ENCODE results near the gene KMT2C. TPM values are rescaled to one million over a fixed set of nuclear protein-coding genes. Genes with fewer than 3 reads are reported as not detected.
"Not testable (repeated sequence)": the region's sequence is repeated elsewhere in the genome, so short reads cannot be mapped to it uniquely, and the experiment has no call there.

KMT2C gene
- total RNA-seq, 2 donors from 2014 or later, result 70.0 to 110 TPM

- no peaks in the 10 kb centered on the region for H3K9me3 ChIP-seq
- no peak overlapping the region for H3K4me3 ChIP-seq
- no peaks in the 10 kb centered on the region for H3K27me3 ChIP-seq (replicated peaks; ENCODE audit: insufficient read depth)
- H3K27ac ChIP-seq, result no peak overlapping the region
- ATAC-seq (ENCODE audit: insufficient number of reproducible peaks, low FRiP score, low read depth) (no peak), DNase-seq (ENCODE audit: low spot score) (no peak)
- H3K4me1 ChIP-seq (ENCODE audit: control insufficient read depth in 1 of 2, low read depth in 2 of 2), result peaks cover 7 to 50% of the 10 kb centered on the region in 2 donors
- no peaks in the 10 kb centered on the region for H3K36me3 ChIP-seq
- no peak for TF ChIP-seq CTCF (IDR thresholded peaks at IDR 0.05)
Measured at GRCh38 chr7:152362128-152362926, 73.5 kb downstream of the KMT2C start.

- Histone ChIP-seq H3K4me1 (ENCODE audit: control insufficient read depth in 1 of 2, low read depth in 2 of 2) (peaks cover 12 to 24% of the 10 kb centered on the region in 2 donors), H3K36me3 (peaks cover 4% of the 10 kb centered on the region), H3K27ac (no peak overlapping the region), H3K4me3 (no peak overlapping the region), H3K9me3 (no peaks in the 10 kb centered on the region), H3K27me3 (replicated peaks; ENCODE audit: insufficient read depth) (no peaks in the 10 kb centered on the region)
- TF ChIP-seq CTCF (IDR thresholded peaks at IDR 0.05), result no peak
- DNase-seq (ENCODE audit: low spot score), result no peak
- ATAC-seq (ENCODE audit: insufficient number of reproducible peaks, low FRiP score, low read depth), result no peak
Measured at GRCh38 chr7:152355474-152356057, 80.2 kb downstream of the KMT2C start.

- Histone ChIP-seq H3K9me3 (no peaks in the 10 kb centered on the region), H3K4me1 (ENCODE audit: control insufficient read depth in 1 of 2, low read depth in 2 of 2) (peaks cover 7 to 19% of the 10 kb centered on the region in 2 donors), H3K4me3 (no peak overlapping the region), H3K27ac (no peak overlapping the region), H3K36me3 (peaks cover 4% of the 10 kb centered on the region), H3K27me3 (replicated peaks; ENCODE audit: insufficient read depth) (no peaks in the 10 kb centered on the region)
- ATAC-seq (ENCODE audit: insufficient number of reproducible peaks, low FRiP score, low read depth) (no peak), DNase-seq (ENCODE audit: low spot score) (no peak)
- no peak for TF ChIP-seq CTCF (IDR thresholded peaks at IDR 0.05)
Measured at GRCh38 chr7:152354061-152354460, 81.7 kb downstream of the KMT2C start.

GRCh38 chr7:152353281-152353680, 82.5 kb downstream of the KMT2C start:
- H3K4me3 ChIP-seq; H3K9me3 ChIP-seq; H3K27me3 ChIP-seq (replicated peaks; ENCODE audit: insufficient read depth); H3K27ac ChIP-seq; H3K36me3 ChIP-seq; DNase-seq (ENCODE audit: low spot score); ATAC-seq (ENCODE audit: insufficient number of reproducible peaks, low FRiP score, low read depth): not testable (repeated sequence)
- H3K4me1 ChIP-seq (ENCODE audit: control insufficient read depth in 1 of 2, low read depth in 2 of 2), result peaks cover 7 to 19% of the 10 kb centered on the region in 2 donors

- H3K4me3 ChIP-seq, H3K27ac ChIP-seq: not testable (repeated sequence)
Measured at GRCh38 chr7:152351747-152352146, 84.1 kb downstream of the KMT2C start.

GRCh38 chr7:152351168-152351567, 84.6 kb downstream of the KMT2C start:
- no peak overlapping the region for H3K4me3 ChIP-seq
- DNase-seq (ENCODE audit: low spot score) (no peak), ATAC-seq (ENCODE audit: insufficient number of reproducible peaks, low FRiP score, low read depth) (no peak)
- peaks cover 4% of the 10 kb centered on the region for H3K36me3 ChIP-seq
- no peak overlapping the region for H3K27ac ChIP-seq
- H3K9me3 ChIP-seq, result peaks cover 8% of the 10 kb centered on the region
- no peaks in the 10 kb centered on the region for H3K27me3 ChIP-seq (replicated peaks; ENCODE audit: insufficient read depth)
- peaks cover 7 to 19% of the 10 kb centered on the region in 2 donors for H3K4me1 ChIP-seq (ENCODE audit: control insufficient read depth in 1 of 2, low read depth in 2 of 2)
- no peak for TF ChIP-seq CTCF (IDR thresholded peaks at IDR 0.05)

More at GRCh38 chr7:152351747-152352146, 84.1 kb downstream of the KMT2C start:
- not testable (repeated sequence) for DNase-seq (ENCODE audit: low spot score); H3K36me3 ChIP-seq; H3K9me3 ChIP-seq; ATAC-seq (ENCODE audit: insufficient number of reproducible peaks, low FRiP score, low read depth); H3K27me3 ChIP-seq (replicated peaks; ENCODE audit: insufficient read depth)
- H3K4me1 ChIP-seq (ENCODE audit: control insufficient read depth in 1 of 2, low read depth in 2 of 2), result peaks cover 7 to 19% of the 10 kb centered on the region in 2 donors
